Measurements from ENCODE around the gene EVL.

DNA sequence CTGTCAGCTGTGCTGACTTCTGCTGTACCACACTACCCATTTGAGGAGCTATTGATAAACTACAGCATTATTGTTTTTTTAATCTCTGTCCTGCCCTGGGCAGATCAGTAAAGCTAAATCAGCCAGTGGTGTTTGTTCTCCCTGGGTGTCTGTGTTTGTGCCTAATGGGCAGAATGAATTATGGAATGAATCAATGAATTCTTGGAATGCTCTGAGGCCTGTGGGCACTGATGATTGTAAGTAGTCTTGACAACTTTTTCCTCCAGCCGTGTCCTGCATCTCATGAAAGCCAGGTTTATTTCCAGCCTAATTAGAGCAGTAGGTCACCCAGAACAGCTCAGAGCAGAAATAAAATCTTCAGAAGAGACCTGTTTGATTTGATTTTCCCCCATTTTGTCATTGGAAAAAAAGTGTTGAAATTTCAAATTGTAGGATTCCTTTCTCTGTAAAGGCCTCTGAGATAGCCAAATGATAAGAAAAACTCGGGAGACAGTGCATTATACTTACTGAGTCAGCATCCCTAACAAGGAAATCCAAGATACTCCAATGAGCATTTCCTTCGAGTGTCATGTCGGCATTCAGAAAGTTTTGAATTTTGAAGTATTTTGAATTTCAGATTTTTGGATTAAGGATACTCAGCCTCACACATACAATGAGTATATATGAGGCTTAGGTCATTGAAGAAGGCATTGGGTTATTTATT, 19.4 kb upstream of the EVL start:
- TF ChIP-seq POLR2A (IDR thresholded peaks at IDR 0.05; ENCODE audit: low read length) = no peak
- no peak for TF ChIP-seq GATA1 (IDR thresholded peaks at IDR 0.05; ENCODE audit: low read depth, low read length)
